Measurements from ENCODE around the gene GMDS.

- TF ChIP-seq, protein P1, sequence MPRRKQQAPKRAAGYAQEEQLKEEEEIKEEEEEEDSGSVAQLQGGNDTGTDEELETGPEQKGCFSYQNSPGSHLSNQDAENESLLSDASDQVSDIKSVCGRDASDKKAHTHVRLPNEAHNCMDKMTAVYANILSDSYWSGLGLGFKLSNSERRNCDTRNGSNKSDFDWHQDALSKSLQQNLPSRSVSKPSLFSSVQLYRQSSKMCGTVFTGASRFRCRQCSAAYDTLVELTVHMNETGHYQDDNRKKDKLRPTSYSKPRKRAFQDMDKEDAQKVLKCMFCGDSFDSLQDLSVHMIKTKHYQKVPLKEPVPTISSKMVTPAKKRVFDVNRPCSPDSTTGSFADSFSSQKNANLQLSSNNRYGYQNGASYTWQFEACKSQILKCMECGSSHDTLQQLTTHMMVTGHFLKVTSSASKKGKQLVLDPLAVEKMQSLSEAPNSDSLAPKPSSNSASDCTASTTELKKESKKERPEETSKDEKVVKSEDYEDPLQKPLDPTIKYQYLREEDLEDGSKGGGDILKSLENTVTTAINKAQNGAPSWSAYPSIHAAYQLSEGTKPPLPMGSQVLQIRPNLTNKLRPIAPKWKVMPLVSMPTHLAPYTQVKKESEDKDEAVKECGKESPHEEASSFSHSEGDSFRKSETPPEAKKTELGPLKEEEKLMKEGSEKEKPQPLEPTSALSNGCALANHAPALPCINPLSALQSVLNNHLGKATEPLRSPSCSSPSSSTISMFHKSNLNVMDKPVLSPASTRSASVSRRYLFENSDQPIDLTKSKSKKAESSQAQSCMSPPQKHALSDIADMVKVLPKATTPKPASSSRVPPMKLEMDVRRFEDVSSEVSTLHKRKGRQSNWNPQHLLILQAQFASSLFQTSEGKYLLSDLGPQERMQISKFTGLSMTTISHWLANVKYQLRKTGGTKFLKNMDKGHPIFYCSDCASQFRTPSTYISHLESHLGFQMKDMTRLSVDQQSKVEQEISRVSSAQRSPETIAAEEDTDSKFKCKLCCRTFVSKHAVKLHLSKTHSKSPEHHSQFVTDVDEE (CRISPR knock-in tag; IDR thresholded peaks at IDR 0.05) = no peak
- TF ChIP-seq, protein P2, sequence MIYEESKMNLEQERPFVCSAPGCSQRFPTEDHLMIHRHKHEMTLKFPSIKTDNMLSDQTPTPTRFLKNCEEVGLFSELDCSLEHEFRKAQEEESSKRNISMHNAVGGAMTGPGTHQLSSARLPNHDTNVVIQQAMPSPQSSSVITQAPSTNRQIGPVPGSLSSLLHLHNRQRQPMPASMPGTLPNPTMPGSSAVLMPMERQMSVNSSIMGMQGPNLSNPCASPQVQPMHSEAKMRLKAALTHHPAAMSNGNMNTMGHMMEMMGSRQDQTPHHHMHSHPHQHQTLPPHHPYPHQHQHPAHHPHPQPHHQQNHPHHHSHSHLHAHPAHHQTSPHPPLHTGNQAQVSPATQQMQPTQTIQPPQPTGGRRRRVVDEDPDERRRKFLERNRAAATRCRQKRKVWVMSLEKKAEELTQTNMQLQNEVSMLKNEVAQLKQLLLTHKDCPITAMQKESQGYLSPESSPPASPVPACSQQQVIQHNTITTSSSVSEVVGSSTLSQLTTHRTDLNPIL (CRISPR knock-in tag; IDR thresholded peaks at IDR 0.05; ENCODE audit: low read depth) = no peak
- TF ChIP-seq ZC3H10 (CRISPR knock-in tag; IDR thresholded peaks at IDR 0.05) (no peak), ARNTL (CRISPR knock-in tag; IDR thresholded peaks at IDR 0.05; ENCODE audit: borderline replicate concordance, low read depth) (no peak), PPARA (CRISPR knock-in tag; IDR thresholded peaks at IDR 0.05; ENCODE audit: borderline replicate concordance) (no peak), SNAI2 (CRISPR knock-in tag; IDR thresholded peaks at IDR 0.05) (no peak), ZNF8 (CRISPR knock-in tag; IDR thresholded peaks at IDR 0.05) (no peak), ZFP3 (CRISPR knock-in tag; IDR thresholded peaks at IDR 0.05) (no peak), GLIS3 (CRISPR knock-in tag; IDR thresholded peaks at IDR 0.05) (no peak), ZFP30 (CRISPR knock-in tag; IDR thresholded peaks at IDR 0.05) (no peak)
- TF ChIP-seq, protein P3, sequence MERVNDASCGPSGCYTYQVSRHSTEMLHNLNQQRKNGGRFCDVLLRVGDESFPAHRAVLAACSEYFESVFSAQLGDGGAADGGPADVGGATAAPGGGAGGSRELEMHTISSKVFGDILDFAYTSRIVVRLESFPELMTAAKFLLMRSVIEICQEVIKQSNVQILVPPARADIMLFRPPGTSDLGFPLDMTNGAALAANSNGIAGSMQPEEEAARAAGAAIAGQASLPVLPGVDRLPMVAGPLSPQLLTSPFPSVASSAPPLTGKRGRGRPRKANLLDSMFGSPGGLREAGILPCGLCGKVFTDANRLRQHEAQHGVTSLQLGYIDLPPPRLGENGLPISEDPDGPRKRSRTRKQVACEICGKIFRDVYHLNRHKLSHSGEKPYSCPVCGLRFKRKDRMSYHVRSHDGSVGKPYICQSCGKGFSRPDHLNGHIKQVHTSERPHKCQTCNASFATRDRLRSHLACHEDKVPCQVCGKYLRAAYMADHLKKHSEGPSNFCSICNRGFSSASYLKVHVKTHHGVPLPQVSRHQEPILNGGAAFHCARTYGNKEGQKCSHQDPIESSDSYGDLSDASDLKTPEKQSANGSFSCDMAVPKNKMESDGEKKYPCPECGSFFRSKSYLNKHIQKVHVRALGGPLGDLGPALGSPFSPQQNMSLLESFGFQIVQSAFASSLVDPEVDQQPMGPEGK (CRISPR knock-in tag; IDR thresholded peaks at IDR 0.05; ENCODE audit: borderline replicate concordance) = no peak
Measured at GRCh38 chr6:2149361-2150006, 95.9 kb downstream of the GMDS start.

All from SK-N-SH treated with all-trans-retinoic acid at 6 μM for 48 hours (cell line).